Left lung (tissue), 10 donors: ENCODE data around the gene GRAP. TPM values are rescaled to one million over a fixed set of nuclear protein-coding genes. Genes with fewer than 3 reads are reported as not detected.

Source experiments
- ATAC-seq: fragments of 200-7000 bp; cut with Tn5 transposase; one replicate; pipeline ENCODE4 v1.9.1; 2020; ENCODE audit warnings: moderate library complexity
- DNase-seq, 4 donors: peaks; one replicate each; pipeline ENCODE4 v3.0.0-alpha.2; 2013 to 2020
- H3K27ac ChIP-seq, 2 donors: fragments of 200-600 bp; sonication (generic) in 1 of 2; one replicate each; pipeline versions ENCODE4 v1.5.0 to v1.8.0; 2020 to 2021
- H3K27me3 ChIP-seq, 2 donors: fragments of 200-600 bp; sonication (generic) in 1 of 2; one replicate each; pipeline versions ENCODE4 v1.5.0 to v1.8.0; 2020 to 2021
- H3K36me3 ChIP-seq, 2 donors: fragments of 200-600 bp; sonication (generic) in 1 of 2; one replicate each; pipeline versions ENCODE4 v1.5.0 to v1.8.0; 2020 to 2021
- H3K4me1 ChIP-seq, 2 donors: fragments of 200-600 bp; one replicate each; pipeline ENCODE4 v1.8.0; 2021
- H3K4me3 ChIP-seq, 2 donors: fragments of 200-600 bp; sonication (generic) in 1 of 2; one replicate each; pipeline versions ENCODE4 v1.5.0 to v1.8.0; 2020 to 2021; ENCODE audit warnings: mild to moderate bottlenecking in 1 of 2
- H3K9me3 ChIP-seq, 2 donors: fragments of 200-600 bp; sonication (generic) in 1 of 2; one replicate each; pipeline versions ENCODE4 v1.5.0 to v1.8.0; 2020 to 2021
- CTCF ChIP-seq, 2 donors: fragments of 200-600 bp; sonication (generic) in 1 of 2; IDR thresholded peaks; one replicate each; pipeline versions ENCODE4 v1.5.0 to v1.8.0; 2021; ENCODE audit warnings: antibody characterized with exemption in 2 of 2
- intact Hi-C, 2 donors: fragments of 100-400 bp; cut with DNase I; formaldehyde crosslinking; loops; one replicate each; pipeline versions ENCODE4 v1.11.2 to v1.14.2; 2022
- polyA plus RNA-seq, 6 donors: library from polyadenylated mRNA; unstranded; fragments of 120-200 nt; gene quantifications; one replicate each; pipeline ENCODE4 v1.2.1, GENCODE V29; 2013; ENCODE audit not compliant: insufficient read length in 6 of 6
- total RNA-seq, 2 donors: library from RNA; stranded (reverse); fragmentation: NEBNext Ultra II Directional; extraction: Animal tissue kit (Norgen Biotek cat#: 25700); gene quantifications; one replicate each; pipeline ENCODE4 v1.2.1, GENCODE V29; 2021
- donor health status: DM: no; HTN: yes; CAD: no.
- donor health status: DM: no; HTN: no; CAD: no.

Gene GRAP
- total and polyA plus RNA-seq, 8 donors = 5.4 to 15.7 (median 12.6) TPM

GRCh38 chr17:19020016-19020415, 26.7 kb downstream of the GRAP start:
- ATAC-seq (no peak), DNase-seq (no peak)
- no peaks in the 10 kb centered on the region for H3K9me3 ChIP-seq
- H3K4me3 ChIP-seq = no peak overlapping the region
- no peaks in the 10 kb centered on the region for H3K36me3 ChIP-seq
- no peak for TF ChIP-seq CTCF (IDR thresholded peaks at IDR 0.05)
- H3K27me3 ChIP-seq = no peaks in the 10 kb centered on the region
- H3K4me1 ChIP-seq = no peaks in the 10 kb centered on the region
- intact Hi-C loops = no loop called here
- H3K27ac ChIP-seq = no peak overlapping the region

GRCh38 chr17:19019041-19019941, 27.5 kb downstream of the GRAP start:
- TF ChIP-seq CTCF (IDR thresholded peaks at IDR 0.05) = no peak
- intact Hi-C loops = no loop called here
- peak in 1 of 4 donors; percentile 70 for DNase-seq
- no peaks in the 10 kb centered on the region for H3K27me3 ChIP-seq
- H3K4me1 ChIP-seq = no peaks in the 10 kb centered on the region
- H3K4me3 ChIP-seq = no peak overlapping the region
- ATAC-seq = no peak
- no peaks in the 10 kb centered on the region for H3K9me3 ChIP-seq
- no peaks in the 10 kb centered on the region for H3K36me3 ChIP-seq
- H3K27ac ChIP-seq = no peak overlapping the region

GRCh38 chr17:19018600-19018950, 28.2 kb downstream of the GRAP start:
- Histone ChIP-seq H3K36me3 (no peaks in the 10 kb centered on the region), H3K9me3 (no peaks in the 10 kb centered on the region), H3K4me1 (no peaks in the 10 kb centered on the region), H3K4me3 (no peak overlapping the region), H3K27ac (no peak overlapping the region), H3K27me3 (no peaks in the 10 kb centered on the region)
- DNase-seq (peak in 1 of 4 donors; percentile 50), ATAC-seq (no peak)
- no peak for TF ChIP-seq CTCF (IDR thresholded peaks at IDR 0.05)
- intact Hi-C loops = no loop called here

GRCh38 chr17:19017804-19018599, 28.8 kb downstream of the GRAP start:
- Histone ChIP-seq H3K4me1 (no peaks in the 10 kb centered on the region), H3K36me3 (no peaks in the 10 kb centered on the region), H3K4me3 (no peak overlapping the region), H3K27ac (no peak overlapping the region), H3K27me3 (no peaks in the 10 kb centered on the region), H3K9me3 (no peaks in the 10 kb centered on the region)
- intact Hi-C loops = no loop called here
- no peak for TF ChIP-seq CTCF (IDR thresholded peaks at IDR 0.05)
- DNase-seq (peak in 1 of 4 donors; percentile 59), ATAC-seq (no peak)

- intact Hi-C loops = no loop called here
- Histone ChIP-seq H3K9me3 (no peaks in the 10 kb centered on the region), H3K27me3 (no peaks in the 10 kb centered on the region), H3K27ac (no peak overlapping the region), H3K36me3 (no peaks in the 10 kb centered on the region), H3K4me1 (no peaks in the 10 kb centered on the region), H3K4me3 (no peak overlapping the region)
- TF ChIP-seq CTCF (IDR thresholded peaks at IDR 0.05) = no peak
- ATAC-seq (no peak), DNase-seq (peak in 1 of 4 donors; percentile 48)
These were observed 29.4 kb downstream of the GRAP start for GRCh38 chr17:19017401-19017800.
